Hepatocyte (in vitro differentiated cells): ENCODE data around the gene NDUFS7. TPM values are rescaled to one million over a fixed set of nuclear protein-coding genes. Genes with fewer than 3 reads are reported as not detected.

Experiments used
- DNase-seq: peaks from one replicate; pipeline ENCODE4 v3.0.0-alpha.2; 2016; ENCODE audit warnings: low spot score
- H2AFZ ChIP-seq: fragments of 200-600 bp; sonication (generic); 2 replicates; pipeline ENCODE4 v1.6.0; 2016; ENCODE audit warnings: antibody characterized with exemption, mild to moderate bottlenecking
- H3K27ac ChIP-seq: fragments of 200-600 bp; sonication (generic); 2 replicates; pipeline ENCODE4 v1.5.1; 2016; ENCODE audit warnings: mild to moderate bottlenecking
- H3K27me3 ChIP-seq: fragments of 200-600 bp; sonication (generic); 2 replicates; pipeline ENCODE4 v1.6.1; 2016
- H3K36me3 ChIP-seq: fragments of 200-600 bp; sonication (generic); replicated peaks from 2 replicates; pipeline ENCODE4 v1.5.1; 2016; ENCODE audit warnings: low read depth; ENCODE audit not compliant: insufficient read depth
- H3K4me1 ChIP-seq: fragments of 200-600 bp; sonication (generic); 2 replicates; pipeline ENCODE4 v1.5.1; 2016; ENCODE audit warnings: mild to moderate bottlenecking, moderate library complexity; ENCODE audit not compliant: insufficient read depth
- H3K4me2 ChIP-seq: fragments of 200-600 bp; sonication (generic); 2 replicates; pipeline ENCODE4 v1.6.0; 2016
- H3K4me3 ChIP-seq: fragments of 200-600 bp; sonication (generic); 2 replicates; pipeline ENCODE4 v1.5.1; 2016; ENCODE audit warnings: mild to moderate bottlenecking
- H3K79me2 ChIP-seq: fragments of 200-600 bp; sonication (generic); 2 replicates; pipeline ENCODE4 v1.6.0; 2017; ENCODE audit warnings: mild to moderate bottlenecking
- H3K9me2 ChIP-seq: fragments of 200-600 bp; sonication (generic); replicated peaks from 2 replicates; pipeline ENCODE4 v1.6.0; 2017; ENCODE audit warnings: mild to moderate bottlenecking; ENCODE audit not compliant: insufficient read depth
- H3K9me3 ChIP-seq: fragments of 200-600 bp; sonication (generic); 2 replicates; pipeline ENCODE4 v1.5.1; 2016; ENCODE audit warnings: low read depth, mild to moderate bottlenecking
- H4K20me1 ChIP-seq: fragments of 200-600 bp; sonication (generic); 2 replicates; pipeline ENCODE4 v1.6.0; 2016; ENCODE audit warnings: mild to moderate bottlenecking; ENCODE audit not compliant: insufficient read depth, poor library complexity, severe bottlenecking
- EZH2 ChIP-seq: fragments of 200-600 bp; sonication (generic); IDR thresholded peaks from 2 replicates; pipeline ENCODE4 v1.6.1; 2016; ENCODE audit warnings: antibody characterized with exemption, mild to moderate bottlenecking, borderline replicate concordance
- EZH2phosphoT487 ChIP-seq: fragments of 200-600 bp; sonication (generic); IDR thresholded peaks from one replicate; pipeline ENCODE4 v1.6.1; 2018; ENCODE audit warnings: antibody characterized with exemption, mild to moderate bottlenecking, low read depth, moderate library complexity; ENCODE audit not compliant: unreplicated experiment, severe bottlenecking
- WGBS: methylation state at CpG from one replicate; pipeline ENCODE4 v1.1.6; 2016; ENCODE audit warnings: low lambda C conversion rate; ENCODE audit errors: missing lambda C conversion rate; 5-methylcytosine and 5-hydroxymethylcytosine counted together
- polyA plus RNA-seq: library from polyadenylated mRNA; unstranded; fragments of >200 nt; fragmentation: Nextera tagmentation; extraction: Ambion mirVana; gene quantifications from 2 replicates; pipeline ENCODE4 v1.2.1, GENCODE V29; 2016
- total RNA-seq: library from RNA; depleted of rRNA; stranded (reverse); fragments of >200 nt; gene quantifications from 2 replicates; pipeline ENCODE4 v1.2.3, GENCODE V29; 2014
- TF ChIP-seq, protein P1 (sequence below): fragments of 200-600 bp; sonication (generic); IDR thresholded peaks from 2 replicates; pipeline ENCODE4 v1.5.1; 2016; ENCODE audit warnings: antibody characterized with exemption, mild to moderate bottlenecking; ENCODE audit not compliant: poor library complexity

The NDUFS7 gene
- total and polyA plus RNA-seq, 2 experiments from 2014 or later = 81.6 to 276 TPM

DNA sequence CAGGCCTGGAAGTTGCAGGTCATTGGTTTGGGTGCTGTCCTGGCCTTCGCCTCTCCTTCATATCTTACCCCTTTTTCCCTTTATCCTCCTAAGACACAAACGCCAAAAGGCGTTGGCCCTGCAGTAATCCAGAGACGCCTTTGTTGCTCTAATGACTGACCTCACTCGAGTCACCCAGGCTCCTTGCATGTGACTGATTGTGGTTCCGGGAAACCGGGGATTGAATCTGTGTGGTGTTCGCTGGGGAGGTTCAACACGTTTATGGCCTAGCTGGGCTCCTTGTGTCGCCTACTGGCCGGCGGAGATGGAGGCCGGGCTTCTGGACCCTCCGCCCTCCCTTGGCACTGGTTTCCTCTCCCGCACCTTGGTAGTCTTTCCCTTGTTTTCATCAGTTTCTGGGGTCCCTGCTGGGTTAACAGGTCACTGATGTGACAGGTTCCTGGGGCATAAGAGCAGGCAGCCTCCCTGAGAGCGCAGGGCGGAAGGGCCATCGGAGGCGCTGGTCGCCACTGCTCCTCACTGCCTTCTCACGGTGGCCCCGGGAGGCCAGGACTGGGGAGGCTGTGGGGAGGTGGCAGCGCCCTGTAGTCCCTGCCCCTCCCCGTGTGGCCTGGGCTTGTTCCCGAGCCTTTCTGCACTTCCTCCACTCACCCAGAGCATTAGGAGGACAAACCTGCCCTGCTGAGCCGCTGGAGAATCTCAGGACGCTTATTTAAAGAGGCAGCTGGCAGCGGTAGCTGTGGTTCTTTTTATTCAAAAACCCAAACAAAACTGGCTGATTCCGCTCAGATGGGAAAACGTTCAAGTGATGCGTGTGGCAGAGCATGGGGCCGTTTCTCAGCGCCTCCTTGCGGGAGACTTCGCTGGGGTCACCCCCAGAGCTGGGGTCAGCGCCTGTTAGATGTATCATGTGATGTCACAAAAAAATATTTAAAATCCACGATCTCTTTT is 18.1 kb upstream of the NDUFS7 start:
- H3K27me3 ChIP-seq = no peaks in the 10 kb centered on the region
- DNase-seq = no peak
- TF ChIP-seq EZH2phosphoT487 (no peak), EZH2 (no peak)
- TF ChIP-seq, protein P1, sequence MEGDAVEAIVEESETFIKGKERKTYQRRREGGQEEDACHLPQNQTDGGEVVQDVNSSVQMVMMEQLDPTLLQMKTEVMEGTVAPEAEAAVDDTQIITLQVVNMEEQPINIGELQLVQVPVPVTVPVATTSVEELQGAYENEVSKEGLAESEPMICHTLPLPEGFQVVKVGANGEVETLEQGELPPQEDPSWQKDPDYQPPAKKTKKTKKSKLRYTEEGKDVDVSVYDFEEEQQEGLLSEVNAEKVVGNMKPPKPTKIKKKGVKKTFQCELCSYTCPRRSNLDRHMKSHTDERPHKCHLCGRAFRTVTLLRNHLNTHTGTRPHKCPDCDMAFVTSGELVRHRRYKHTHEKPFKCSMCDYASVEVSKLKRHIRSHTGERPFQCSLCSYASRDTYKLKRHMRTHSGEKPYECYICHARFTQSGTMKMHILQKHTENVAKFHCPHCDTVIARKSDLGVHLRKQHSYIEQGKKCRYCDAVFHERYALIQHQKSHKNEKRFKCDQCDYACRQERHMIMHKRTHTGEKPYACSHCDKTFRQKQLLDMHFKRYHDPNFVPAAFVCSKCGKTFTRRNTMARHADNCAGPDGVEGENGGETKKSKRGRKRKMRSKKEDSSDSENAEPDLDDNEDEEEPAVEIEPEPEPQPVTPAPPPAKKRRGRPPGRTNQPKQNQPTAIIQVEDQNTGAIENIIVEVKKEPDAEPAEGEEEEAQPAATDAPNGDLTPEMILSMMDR = no peak
- no peaks in the 10 kb centered on the region for H3K9me3 ChIP-seq
- 94% methylated on average over 37 of the region's 37 CpGs for WGBS
- H3K36me3 ChIP-seq = no peaks in the 10 kb centered on the region
- H3K9me2 ChIP-seq = no peaks in the 10 kb centered on the region
- H3K79me2 ChIP-seq = no peaks in the 10 kb centered on the region
- peaks cover 3% of the 10 kb centered on the region for H3K4me1 ChIP-seq
- H3K4me3 ChIP-seq = no peak overlapping the region
- H2AFZ ChIP-seq = no peak overlapping the region
- H3K4me2 ChIP-seq = no peak overlapping the region
- no peak overlapping the region for H3K27ac ChIP-seq
- H4K20me1 ChIP-seq = no peaks in the 10 kb centered on the region

DNA sequence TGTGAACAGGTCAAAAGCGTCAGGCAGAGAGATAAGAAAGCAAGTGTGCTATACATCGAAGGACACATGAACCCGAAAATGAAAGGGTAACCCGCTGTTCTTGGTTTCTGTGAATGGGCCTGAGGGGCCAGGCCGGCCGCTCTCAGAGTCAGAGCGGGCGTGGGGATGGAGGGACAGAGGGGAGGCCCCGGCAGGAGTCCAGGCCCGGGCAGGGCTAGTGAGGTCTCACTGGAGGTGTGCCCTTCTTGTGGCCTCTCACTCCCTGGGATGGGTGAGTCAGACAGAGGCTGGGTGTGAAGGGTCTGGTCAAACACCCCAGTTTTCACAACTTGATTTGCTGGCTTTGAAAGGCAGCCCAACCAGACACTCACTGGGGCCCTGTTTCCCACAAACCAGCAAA is 17.4 kb upstream of the NDUFS7 start:
- H3K36me3 ChIP-seq = no peaks in the 10 kb centered on the region
- no peaks in the 10 kb centered on the region for H3K27me3 ChIP-seq
- no peak overlapping the region for H3K4me3 ChIP-seq
- WGBS = 94% methylated on average over 10 of the region's 10 CpGs
- H3K79me2 ChIP-seq = no peaks in the 10 kb centered on the region
- no peaks in the 10 kb centered on the region for H3K9me3 ChIP-seq
- H3K4me1 ChIP-seq = no peaks in the 10 kb centered on the region
- H2AFZ ChIP-seq = no peak overlapping the region
- H3K9me2 ChIP-seq = no peaks in the 10 kb centered on the region
- no peak overlapping the region for H3K4me2 ChIP-seq
- TF ChIP-seq, protein P1 = no peak
- no peak for DNase-seq
- H4K20me1 ChIP-seq = no peaks in the 10 kb centered on the region
- no peak overlapping the region for H3K27ac ChIP-seq

DNA sequence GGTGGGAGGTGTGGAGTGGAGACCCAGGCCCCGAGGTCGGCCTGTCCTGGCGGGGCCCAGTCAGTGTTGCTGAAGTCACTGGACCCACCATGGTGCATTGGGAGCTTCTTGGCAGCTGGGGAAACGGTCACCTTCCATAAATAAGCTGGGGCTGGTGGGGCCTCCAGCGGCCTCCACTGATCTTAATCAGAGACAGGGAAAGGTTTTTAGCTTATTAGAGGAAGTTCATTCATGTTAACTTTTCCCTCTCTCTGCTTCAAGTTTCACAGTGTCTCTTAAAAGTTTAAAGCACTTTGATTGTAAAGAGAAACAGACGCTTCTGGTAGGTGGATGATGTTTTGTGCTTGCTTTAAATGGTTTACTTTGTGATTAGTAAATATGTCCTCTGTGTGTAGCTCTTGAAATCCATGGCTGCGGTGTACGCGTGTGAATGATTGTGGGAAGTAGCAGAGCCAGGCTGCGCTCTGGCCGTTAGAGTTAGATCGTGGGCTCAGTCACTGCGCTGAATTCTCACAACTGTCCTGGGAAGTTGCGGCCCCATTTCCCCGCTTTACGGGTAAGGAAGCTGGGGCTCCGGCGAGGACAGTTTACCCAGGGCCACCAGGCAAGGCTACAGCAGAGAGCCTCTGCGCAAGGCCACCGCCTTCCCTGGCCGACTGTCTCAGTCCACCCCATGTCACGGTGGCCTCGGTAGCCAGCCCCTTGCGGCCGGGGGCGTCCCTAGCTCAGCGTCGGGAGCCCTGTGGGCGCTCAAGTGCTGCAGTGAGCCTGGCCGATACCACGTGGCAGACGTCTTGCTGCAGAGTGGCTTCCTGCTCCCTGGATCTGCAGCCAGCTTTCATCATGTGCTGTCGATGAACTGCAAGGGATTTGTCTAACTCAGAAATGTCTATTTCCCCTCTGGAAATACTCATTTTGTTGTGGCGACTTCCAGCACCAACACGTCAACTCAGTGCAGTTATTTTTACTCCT is 16.5 kb upstream of the NDUFS7 start:
- 88% methylated on average over 35 of the region's 35 CpGs for WGBS
- Histone ChIP-seq H3K36me3 (peaks cover 3% of the 10 kb centered on the region), H3K27me3 (no peaks in the 10 kb centered on the region), H3K79me2 (no peaks in the 10 kb centered on the region), H3K4me1 (no peaks in the 10 kb centered on the region), H3K4me3 (no peak overlapping the region), H3K4me2 (no peak overlapping the region), H2AFZ (no peak overlapping the region), H3K27ac (no peak overlapping the region), H3K9me3 (no peaks in the 10 kb centered on the region), H4K20me1 (no peaks in the 10 kb centered on the region), H3K9me2 (no peaks in the 10 kb centered on the region)
- TF ChIP-seq, protein P1 = no peak
- TF ChIP-seq EZH2phosphoT487 (no peak), EZH2 (no peak)
- DNase-seq = no peak
